Type B pancreatic cell (in vitro differentiated cells): Measurements from ENCODE around the gene LITAF. TPM values are rescaled to one million over a fixed set of nuclear protein-coding genes. Genes with fewer than 3 reads are reported as not detected.

Experiments
- DNase-seq: peaks from one replicate; pipeline ENCODE4 v3.0.0; 2021; ENCODE audit warnings: mixed read lengths; ENCODE audit not compliant: unreplicated experiment; ENCODE audit errors: extremely low spot score
- H3K27ac Mint-ChIP-seq: 2 replicates; pipeline ENCODE4 v1.8.0; 2021; ENCODE audit warnings: mild to moderate bottlenecking, mixed read lengths
- H3K27me3 Mint-ChIP-seq: 2 replicates; pipeline ENCODE4 v1.8.0; 2021; ENCODE audit warnings: mixed read lengths
- H3K36me3 Mint-ChIP-seq: 2 replicates; pipeline ENCODE4 v1.8.0; 2021; ENCODE audit warnings: mixed read lengths
- H3K4me1 Mint-ChIP-seq: one replicate; pipeline ENCODE4 v1.8.0; 2021; ENCODE audit warnings: mixed read lengths; ENCODE audit not compliant: unreplicated experiment
- H3K4me3 Mint-ChIP-seq: 2 replicates; pipeline ENCODE4 v1.8.0; 2021; ENCODE audit warnings: mild to moderate bottlenecking, mixed read lengths
- H3K9me3 Mint-ChIP-seq: 2 replicates; pipeline ENCODE4 v1.8.0; 2021; ENCODE audit warnings: mixed read lengths
- total RNA-seq: library from RNA; stranded (reverse); gene quantifications from 2 replicates; pipeline ENCODE4 v1.2.1, GENCODE V29; 2021; ENCODE audit warnings: low replicate concordance
- TF ChIP-seq, protein P1 (sequence below): fragments of 200-600 bp; sonication (generic); conservative IDR thresholded peaks from 2 replicates; pipeline ENCODE4 v1.5.0; 2021; ENCODE audit warnings: antibody characterized with exemption, mild to moderate bottlenecking

Gene LITAF
- total RNA-seq, 1 donor from 2014 or later: 49.8 TPM

DNA sequence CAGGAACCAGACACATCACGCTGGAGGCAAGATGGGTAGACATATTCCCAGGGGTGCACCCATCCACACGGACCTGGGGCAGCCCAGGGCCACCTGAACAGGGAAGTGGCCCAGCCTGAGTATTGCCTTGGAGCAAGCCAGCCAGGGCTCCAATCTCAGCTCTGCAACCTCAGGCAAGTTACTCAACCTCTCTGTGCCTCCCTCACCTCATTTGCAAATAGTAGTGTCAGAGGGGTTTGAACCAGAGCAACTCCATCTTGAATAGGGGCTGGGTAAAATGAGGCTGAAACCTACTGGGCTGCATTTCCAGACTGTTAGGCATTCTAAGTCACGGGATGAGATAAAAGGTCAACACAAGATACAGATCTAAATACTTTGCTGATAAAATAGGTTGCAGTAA lies 46.4 kb upstream of the LITAF start:
- Mint-ChIP-seq H3K27ac (no peak overlapping the region), H3K9me3 (no peaks in the 10 kb centered on the region), H3K4me3 (no peak overlapping the region), H3K27me3 (no peaks in the 10 kb centered on the region), H3K36me3 (no peaks in the 10 kb centered on the region), H3K4me1 (peaks cover 15% of the 10 kb centered on the region)
- TF ChIP-seq, protein P1, sequence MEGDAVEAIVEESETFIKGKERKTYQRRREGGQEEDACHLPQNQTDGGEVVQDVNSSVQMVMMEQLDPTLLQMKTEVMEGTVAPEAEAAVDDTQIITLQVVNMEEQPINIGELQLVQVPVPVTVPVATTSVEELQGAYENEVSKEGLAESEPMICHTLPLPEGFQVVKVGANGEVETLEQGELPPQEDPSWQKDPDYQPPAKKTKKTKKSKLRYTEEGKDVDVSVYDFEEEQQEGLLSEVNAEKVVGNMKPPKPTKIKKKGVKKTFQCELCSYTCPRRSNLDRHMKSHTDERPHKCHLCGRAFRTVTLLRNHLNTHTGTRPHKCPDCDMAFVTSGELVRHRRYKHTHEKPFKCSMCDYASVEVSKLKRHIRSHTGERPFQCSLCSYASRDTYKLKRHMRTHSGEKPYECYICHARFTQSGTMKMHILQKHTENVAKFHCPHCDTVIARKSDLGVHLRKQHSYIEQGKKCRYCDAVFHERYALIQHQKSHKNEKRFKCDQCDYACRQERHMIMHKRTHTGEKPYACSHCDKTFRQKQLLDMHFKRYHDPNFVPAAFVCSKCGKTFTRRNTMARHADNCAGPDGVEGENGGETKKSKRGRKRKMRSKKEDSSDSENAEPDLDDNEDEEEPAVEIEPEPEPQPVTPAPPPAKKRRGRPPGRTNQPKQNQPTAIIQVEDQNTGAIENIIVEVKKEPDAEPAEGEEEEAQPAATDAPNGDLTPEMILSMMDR: no peak
- DNase-seq: no peak

DNA sequence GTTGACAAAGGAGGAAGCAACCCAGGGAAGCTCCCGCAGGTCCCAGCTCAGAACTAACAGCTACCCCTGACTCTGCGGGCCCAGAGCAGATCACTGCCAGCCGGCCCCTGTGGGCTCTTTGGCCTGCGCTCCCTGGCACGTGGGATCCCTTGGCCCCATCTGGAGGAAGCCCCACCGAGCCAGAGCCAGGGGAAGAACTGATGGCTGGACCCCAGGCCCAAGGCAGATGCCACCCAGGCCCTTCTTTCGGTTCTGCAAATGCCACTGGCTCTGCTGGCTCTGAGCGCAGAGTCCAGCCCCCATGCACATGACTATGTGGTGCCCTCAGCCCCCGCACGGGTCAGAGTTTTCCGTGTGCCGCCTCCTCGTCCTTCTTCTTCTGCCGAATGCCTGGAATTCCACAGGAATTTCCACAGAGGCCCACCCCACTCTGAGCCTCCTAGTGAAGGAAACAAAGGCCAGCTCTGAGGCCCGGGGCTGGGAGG lies 45.8 kb upstream of the LITAF start:
- Mint-ChIP-seq H3K4me3 (no peak overlapping the region), H3K27me3 (no peaks in the 10 kb centered on the region), H3K27ac (no peak overlapping the region), H3K9me3 (no peaks in the 10 kb centered on the region), H3K36me3 (no peaks in the 10 kb centered on the region), H3K4me1 (peaks cover 18% of the 10 kb centered on the region)
- DNase-seq: no peak
- TF ChIP-seq, protein P1: no peak

GRCh38 chr16:11631214-11631613 lies 44.5 kb upstream of the LITAF start:
- TF ChIP-seq, protein P1: no peak
- Mint-ChIP-seq H3K36me3 (no peaks in the 10 kb centered on the region), H3K27ac (no peak overlapping the region), H3K4me3 (no peak overlapping the region), H3K4me1 (peaks cover 18% of the 10 kb centered on the region), H3K9me3 (no peaks in the 10 kb centered on the region), H3K27me3 (no peaks in the 10 kb centered on the region)
- DNase-seq: no peak

- peaks cover 15% of the 10 kb centered on the region for H3K4me1 Mint-ChIP-seq
- no peak overlapping the region for H3K4me3 Mint-ChIP-seq
- TF ChIP-seq, protein P1: no peak
- no peaks in the 10 kb centered on the region for H3K27me3 Mint-ChIP-seq
- H3K27ac Mint-ChIP-seq: no peak overlapping the region
- no peaks in the 10 kb centered on the region for H3K36me3 Mint-ChIP-seq
- no peaks in the 10 kb centered on the region for H3K9me3 Mint-ChIP-seq
- DNase-seq: no peak
Measured at GRCh38 chr16:11630768-11631056, 44.0 kb upstream of the LITAF start.

GRCh38 chr16:11630046-11630767 lies 43.5 kb upstream of the LITAF start:
- Mint-ChIP-seq H3K36me3 (no peaks in the 10 kb centered on the region), H3K27ac (no peak overlapping the region), H3K4me1 (peaks cover 15% of the 10 kb centered on the region), H3K9me3 (no peaks in the 10 kb centered on the region), H3K27me3 (no peaks in the 10 kb centered on the region), H3K4me3 (no peak overlapping the region)
- TF ChIP-seq, protein P1: no peak
- no peak for DNase-seq
